Measurements from ENCODE around the gene TC2N.

The TC2N gene

DNA sequence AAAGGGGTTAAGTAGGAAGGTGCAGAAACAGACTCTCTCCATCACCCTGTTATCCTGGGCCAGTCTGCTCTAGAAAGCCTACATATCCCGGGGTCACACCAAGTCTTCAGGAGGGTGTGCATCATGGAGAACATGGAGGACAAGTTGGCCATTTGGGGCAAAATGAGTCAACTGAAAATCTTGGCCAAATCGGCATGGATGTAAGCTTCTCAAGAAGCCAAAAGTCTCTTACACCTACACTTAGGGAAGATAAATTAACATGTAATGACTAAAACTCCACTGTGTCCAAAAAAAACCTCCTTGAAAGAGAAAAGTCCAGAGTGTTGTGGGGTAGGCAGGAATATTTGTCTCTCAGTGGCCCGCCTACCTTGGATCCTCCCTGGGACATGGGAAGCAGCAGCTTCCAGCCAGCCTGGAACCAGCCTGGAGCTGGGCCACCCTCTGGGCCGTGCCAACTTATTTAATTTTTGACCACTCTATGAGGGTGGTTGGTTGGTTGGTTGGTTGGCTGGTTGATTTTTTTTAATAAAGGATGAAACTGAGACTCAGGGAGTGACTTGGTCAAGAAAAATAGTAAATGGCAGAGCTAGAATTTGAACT, 17.9 kb upstream of the TC2N start:
- in situ Hi-C loops (cut with HindIII; ENCODE audit: low sequenced_read_pairs), result no loop called here
- no peak overlapping the region for H3K4me3 ChIP-seq (ENCODE audit: low read depth, low read length)
- DNase-seq (ENCODE audit: low read depth), result no peak
- TF ChIP-seq, protein P1, sequence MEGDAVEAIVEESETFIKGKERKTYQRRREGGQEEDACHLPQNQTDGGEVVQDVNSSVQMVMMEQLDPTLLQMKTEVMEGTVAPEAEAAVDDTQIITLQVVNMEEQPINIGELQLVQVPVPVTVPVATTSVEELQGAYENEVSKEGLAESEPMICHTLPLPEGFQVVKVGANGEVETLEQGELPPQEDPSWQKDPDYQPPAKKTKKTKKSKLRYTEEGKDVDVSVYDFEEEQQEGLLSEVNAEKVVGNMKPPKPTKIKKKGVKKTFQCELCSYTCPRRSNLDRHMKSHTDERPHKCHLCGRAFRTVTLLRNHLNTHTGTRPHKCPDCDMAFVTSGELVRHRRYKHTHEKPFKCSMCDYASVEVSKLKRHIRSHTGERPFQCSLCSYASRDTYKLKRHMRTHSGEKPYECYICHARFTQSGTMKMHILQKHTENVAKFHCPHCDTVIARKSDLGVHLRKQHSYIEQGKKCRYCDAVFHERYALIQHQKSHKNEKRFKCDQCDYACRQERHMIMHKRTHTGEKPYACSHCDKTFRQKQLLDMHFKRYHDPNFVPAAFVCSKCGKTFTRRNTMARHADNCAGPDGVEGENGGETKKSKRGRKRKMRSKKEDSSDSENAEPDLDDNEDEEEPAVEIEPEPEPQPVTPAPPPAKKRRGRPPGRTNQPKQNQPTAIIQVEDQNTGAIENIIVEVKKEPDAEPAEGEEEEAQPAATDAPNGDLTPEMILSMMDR (IDR thresholded peaks at IDR 0.05; ENCODE audit: low read depth, low read length, missing control alignments), result no peak

DNA sequence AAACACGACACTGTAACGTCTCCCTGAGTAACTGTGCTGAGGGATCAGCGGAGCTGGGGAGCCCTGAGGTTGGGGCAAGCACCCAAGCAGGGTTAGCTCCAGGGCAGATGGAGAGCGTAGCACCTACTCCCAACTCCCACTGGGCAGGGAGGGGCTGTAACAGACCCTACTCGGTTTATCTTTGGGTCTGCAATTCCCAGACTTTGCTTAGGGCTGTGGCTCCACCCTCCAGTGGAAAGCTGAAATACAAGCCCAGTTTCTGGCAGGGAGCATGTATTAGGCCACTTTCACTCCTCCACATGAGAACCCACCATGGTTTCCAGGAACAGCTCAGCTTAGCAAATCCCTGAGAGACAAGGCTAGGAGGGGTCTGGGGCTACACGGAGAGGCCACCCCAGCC, 17.3 kb upstream of the TC2N start:
- in situ Hi-C loops (cut with HindIII; ENCODE audit: low sequenced_read_pairs), result no loop called here

DNA sequence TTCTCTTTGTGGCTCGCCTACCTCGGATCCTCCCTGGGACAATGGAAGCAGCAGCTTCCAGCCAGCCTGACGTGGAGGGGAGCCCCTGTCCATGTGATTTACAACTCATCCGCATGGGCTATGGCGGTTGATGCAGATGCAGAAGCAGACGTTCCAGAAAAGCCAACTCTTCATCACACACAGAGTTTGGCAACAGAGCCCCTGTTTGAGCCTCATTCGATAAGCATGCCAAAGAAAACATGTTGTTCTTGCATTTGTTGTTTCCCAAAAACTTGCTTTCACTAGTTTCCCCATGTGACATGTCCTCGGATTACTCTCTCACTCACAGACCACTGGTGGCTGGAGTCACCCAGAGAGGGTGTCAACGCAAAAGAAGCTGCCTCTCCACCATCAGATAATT, 16.4 kb upstream of the TC2N start:
- in situ Hi-C loops (cut with HindIII; ENCODE audit: low sequenced_read_pairs), result no loop called here
- DNase-seq (ENCODE audit: low read depth), result no peak
- TF ChIP-seq, protein P1 (IDR thresholded peaks at IDR 0.05; ENCODE audit: low read depth, low read length, missing control alignments), result no peak

More for the DNA sequence above, 17.3 kb upstream of the TC2N start:
- no peak overlapping the region for H3K4me3 ChIP-seq (ENCODE audit: low read depth, low read length)
- no peak for DNase-seq (ENCODE audit: low read depth)
- TF ChIP-seq, protein P1 (IDR thresholded peaks at IDR 0.05; ENCODE audit: low read depth, low read length, missing control alignments), result no peak

DNA sequence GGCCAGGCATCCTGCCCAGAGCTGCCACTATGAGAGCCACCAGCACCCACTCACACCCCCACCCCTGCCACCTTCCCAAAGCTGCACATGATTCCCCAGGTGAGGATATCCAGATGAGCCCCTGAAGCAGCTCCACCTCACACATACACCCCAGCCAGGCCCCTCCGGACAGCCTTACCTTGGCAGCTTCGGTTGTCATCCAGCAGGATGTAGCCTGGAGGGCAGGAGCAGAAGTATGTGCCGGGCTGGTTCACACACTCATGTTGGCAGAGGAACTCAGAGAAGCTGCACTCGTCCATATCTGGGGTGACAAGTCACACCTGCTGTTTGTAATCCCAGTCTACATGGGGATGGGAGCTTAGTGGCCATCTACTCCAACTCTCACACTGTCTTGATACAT, 15.4 kb upstream of the TC2N start:
- DNase-seq (ENCODE audit: low read depth), result no peak
- TF ChIP-seq, protein P1 (IDR thresholded peaks at IDR 0.05; ENCODE audit: low read depth, low read length, missing control alignments), result no peak
- no peak overlapping the region for H3K4me3 ChIP-seq (ENCODE audit: low read depth, low read length)

More for the DNA sequence above, 16.4 kb upstream of the TC2N start:
- no peak overlapping the region for H3K4me3 ChIP-seq (ENCODE audit: low read depth, low read length)

DNA sequence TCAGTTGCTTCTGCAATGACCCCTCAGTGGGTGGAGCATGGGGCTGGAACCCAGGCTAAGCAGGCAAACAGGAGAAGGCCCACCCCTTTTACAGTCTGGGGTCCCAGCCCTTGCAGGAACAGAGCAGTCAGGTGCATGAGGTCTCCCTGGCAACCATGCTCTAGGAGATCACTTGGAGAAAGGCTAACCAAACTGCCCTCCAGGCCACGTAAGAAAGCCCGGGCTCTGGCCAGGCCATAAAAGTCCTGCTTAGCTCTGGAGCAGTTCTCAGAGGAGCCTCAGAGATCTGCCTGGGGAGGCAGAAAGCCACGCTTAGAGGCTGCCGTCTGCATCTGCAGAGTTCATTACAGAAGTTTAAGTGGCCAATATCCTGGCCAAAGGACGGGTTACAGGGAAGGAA, 15.0 kb upstream of the TC2N start:
- in situ Hi-C loops (cut with HindIII; ENCODE audit: low sequenced_read_pairs), result no loop called here
- H3K4me3 ChIP-seq (ENCODE audit: low read depth, low read length), result no peak overlapping the region
- DNase-seq (ENCODE audit: low read depth), result no peak
- TF ChIP-seq, protein P1 (IDR thresholded peaks at IDR 0.05; ENCODE audit: low read depth, low read length, missing control alignments), result no peak

More for the DNA sequence above, 15.4 kb upstream of the TC2N start:
- in situ Hi-C loops (cut with HindIII; ENCODE audit: low sequenced_read_pairs), result no loop called here

DNA sequence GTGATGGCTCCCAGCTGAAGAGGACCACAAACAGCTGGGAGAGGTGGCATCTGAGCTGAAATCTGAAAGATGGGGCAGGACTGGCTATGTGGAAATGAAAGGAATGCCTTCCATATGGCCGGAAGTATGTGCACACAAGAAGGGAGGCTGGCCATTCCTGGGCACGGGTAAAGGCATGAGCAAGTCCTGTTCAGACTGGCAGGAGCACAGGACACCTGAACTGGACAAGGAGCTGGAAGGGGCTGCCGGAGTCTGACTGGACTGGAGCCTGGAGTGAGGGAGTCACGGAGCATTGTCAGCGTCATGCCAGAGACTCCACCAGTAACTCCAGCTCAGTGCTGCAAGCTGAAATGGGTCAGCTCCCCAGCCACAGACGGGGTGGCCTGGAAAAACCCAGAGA, 11.9 kb upstream of the TC2N start:
- no peak overlapping the region for H3K4me3 ChIP-seq (ENCODE audit: low read depth, low read length)
- TF ChIP-seq, protein P1 (IDR thresholded peaks at IDR 0.05; ENCODE audit: low read depth, low read length, missing control alignments), result no peak
- no peak for DNase-seq (ENCODE audit: low read depth)
- in situ Hi-C loops (cut with HindIII; ENCODE audit: low sequenced_read_pairs), result no loop called here

All from astrocyte of the cerebellum (primary cell).